HL-60 (cell line): ENCODE results near the gene IL1RAPL1.

ENCODE experiments used
- DNase-seq, 2 experiments: peaks; one replicate each; pipeline ENCODE4 v3.0.0-alpha.2; 2010 to 2020; ENCODE audit warnings: low read depth in 1 of 2, low spot score in 1 of 2
- H3K27ac ChIP-seq: fragments of 250-450 bp; sonication (Bioruptor Pico); replicated peaks from 2 replicates; pipeline ENCODE4 v1.5.1; 2020; ENCODE audit warnings: mild to moderate bottlenecking, moderate library complexity
- H3K27me3 ChIP-seq: fragments of 250-450 bp; sonication (Bioruptor Pico); 2 replicates; pipeline ENCODE4 v1.5.1; 2021; ENCODE audit warnings: mild to moderate bottlenecking, moderate library complexity; ENCODE audit not compliant: insufficient read depth, poor library complexity, severe bottlenecking
- H3K4me3 ChIP-seq: replicated peaks from 2 replicates; pipeline ENCODE4 v1.5.1; 2011; ENCODE audit warnings: mild to moderate bottlenecking, control low read depth, low read length; ENCODE audit not compliant: insufficient read depth
- CTCF ChIP-seq: IDR thresholded peaks from one replicate; pipeline ENCODE4 v1.5.1; 2011; ENCODE audit warnings: low read length, control low read depth, inconsistent platforms; ENCODE audit not compliant: insufficient read depth
- GABPA ChIP-seq: IDR thresholded peaks from 2 replicates; pipeline ENCODE4 v1.6.1; 2012; ENCODE audit warnings: low read depth
- POLR2AphosphoS5 ChIP-seq: IDR thresholded peaks from 2 replicates; pipeline ENCODE4 v1.6.1; 2012; ENCODE audit warnings: low read depth
- REST ChIP-seq: IDR thresholded peaks from 2 replicates; pipeline ENCODE4 v1.6.1; 2012; ENCODE audit warnings: low read depth; ENCODE audit not compliant: insufficient replicate concordance
- SPI1 ChIP-seq: IDR thresholded peaks from 2 replicates; pipeline ENCODE4 v1.6.1; 2012; ENCODE audit warnings: low read depth, mild to moderate bottlenecking, borderline replicate concordance

Gene IL1RAPL1

GRCh38 chrX:28998609-28999135 lies 411.4 kb downstream of the IL1RAPL1 start:
- H3K27me3 ChIP-seq, result no peaks in the 10 kb centered on the region
- no peak overlapping the region for H3K4me3 ChIP-seq
- no peak overlapping the region for H3K27ac ChIP-seq
- DNase-seq, result no peak
- no peak for TF ChIP-seq SPI1
- no peak for TF ChIP-seq CTCF
- no peak for TF ChIP-seq REST
- no peak for TF ChIP-seq POLR2AphosphoS5

GRCh38 chrX:29012867-29013266 lies 425.6 kb downstream of the IL1RAPL1 start:
- no peak for TF ChIP-seq CTCF
- no peak for TF ChIP-seq GABPA
- no peak for TF ChIP-seq REST
- no peak for DNase-seq
- H3K27me3 ChIP-seq, result no peaks in the 10 kb centered on the region
- H3K27ac ChIP-seq, result no peak overlapping the region
- H3K4me3 ChIP-seq, result no peak overlapping the region

- no peak overlapping the region for H3K4me3 ChIP-seq
- no peak overlapping the region for H3K27ac ChIP-seq
- TF ChIP-seq GABPA (no peak), SPI1 (no peak), POLR2AphosphoS5 (no peak)
- no peak for DNase-seq
- no peaks in the 10 kb centered on the region for H3K27me3 ChIP-seq
Measured at GRCh38 chrX:29023207-29023606, 436.0 kb downstream of the IL1RAPL1 start.

GRCh38 chrX:29024871-29025270 lies 437.6 kb downstream of the IL1RAPL1 start:
- DNase-seq, result peak; percentile 18 to 63
- Histone ChIP-seq H3K4me3 (no peak overlapping the region), H3K27ac (peak overlapping the region; percentile 36; the same call in 1 of the 2 replicates), H3K27me3 (no peaks in the 10 kb centered on the region)
- TF ChIP-seq POLR2AphosphoS5 (no peak), REST (no peak), SPI1 (no peak), GABPA (no peak)
